Stimulated activated CD8-positive, alpha-beta memory T cell treated with anti-CD3 and anti-CD28 coated beads, Interleukin-15, amount 100 ng/mL, for 4 hours (primary cell): ENCODE data around the gene RAP1GAP2.
"Not testable (repeated sequence)": the region's sequence is repeated elsewhere in the genome, so short reads cannot be mapped to it uniquely, and the experiment has no call there.

Source experiments
- DNase-seq, 2 donors: peaks; one replicate each; pipeline ENCODE4 v3.0.0-alpha.2; 2020; ENCODE audit warnings: low read depth in 2 of 2

RAP1GAP2 gene

DNA sequence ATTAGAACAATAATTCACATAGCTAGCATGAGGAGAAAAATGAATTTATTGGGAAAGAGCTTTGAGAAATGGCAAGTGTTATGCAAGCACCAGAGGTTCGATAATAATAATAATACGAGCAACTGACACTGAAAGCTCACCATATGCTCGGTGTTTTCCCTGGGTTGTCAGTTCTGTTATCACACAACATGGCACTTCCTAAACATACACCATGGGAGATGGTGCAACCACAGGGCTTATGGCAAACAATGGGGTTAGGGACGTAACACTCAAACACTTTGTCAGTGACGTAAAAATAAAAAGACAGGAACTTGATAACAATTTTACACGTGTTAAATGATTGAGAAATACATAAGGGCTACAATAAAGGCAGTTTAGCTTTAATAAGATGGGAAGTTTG is 243.5 kb downstream of the RAP1GAP2 start:
- no peak for DNase-seq

DNA sequence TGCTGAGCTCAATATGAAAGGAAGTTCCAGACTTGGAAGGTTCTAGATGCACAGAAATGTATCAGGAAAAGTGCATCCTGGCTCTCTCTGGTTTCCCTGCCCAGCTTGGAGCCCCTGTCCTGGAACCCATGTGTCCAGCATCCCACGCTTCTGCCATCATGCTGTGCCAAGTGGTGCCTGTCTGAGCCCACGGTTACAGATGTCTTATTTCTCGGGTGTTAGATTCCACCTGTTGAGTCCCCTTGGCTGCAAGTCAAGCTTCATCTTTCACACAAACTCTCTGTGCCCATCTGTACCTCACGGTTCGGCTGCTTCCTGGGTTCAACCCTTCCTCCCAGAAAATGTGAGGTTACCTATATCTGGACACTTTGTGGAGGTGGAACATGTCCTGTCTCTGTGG is 244.6 kb downstream of the RAP1GAP2 start:
- no peak for DNase-seq

DNA sequence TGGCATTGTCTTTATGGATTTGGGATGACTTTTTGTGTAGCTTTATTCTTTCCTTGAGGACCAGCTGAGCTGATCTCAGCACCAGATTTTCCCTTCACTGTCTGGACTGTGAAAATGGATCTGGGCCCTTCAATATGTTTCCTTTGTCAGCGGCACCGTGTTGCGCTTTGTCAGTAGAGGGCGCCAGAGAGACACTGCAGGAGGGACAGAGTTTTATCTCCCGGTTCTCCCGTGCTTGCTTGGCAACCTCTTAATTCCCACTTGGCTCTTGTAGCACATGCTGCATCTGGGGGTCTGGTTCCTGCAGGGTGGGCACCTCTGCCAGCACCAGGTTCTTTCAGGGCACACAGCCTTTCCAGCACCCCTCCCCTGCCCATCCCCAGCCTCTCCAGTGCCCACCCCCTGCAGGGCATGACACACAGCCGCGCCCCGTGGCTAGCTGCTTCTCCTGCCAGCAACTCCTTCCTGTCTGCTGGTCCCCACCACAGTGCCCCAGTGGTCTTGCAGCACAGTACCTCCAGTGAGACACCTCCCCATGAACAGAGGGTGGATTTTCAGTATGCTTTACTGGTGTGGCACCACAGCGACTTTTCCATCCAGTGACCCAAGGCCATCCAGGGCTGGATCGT is 247.6 kb downstream of the RAP1GAP2 start:
- no peak for DNase-seq

DNA sequence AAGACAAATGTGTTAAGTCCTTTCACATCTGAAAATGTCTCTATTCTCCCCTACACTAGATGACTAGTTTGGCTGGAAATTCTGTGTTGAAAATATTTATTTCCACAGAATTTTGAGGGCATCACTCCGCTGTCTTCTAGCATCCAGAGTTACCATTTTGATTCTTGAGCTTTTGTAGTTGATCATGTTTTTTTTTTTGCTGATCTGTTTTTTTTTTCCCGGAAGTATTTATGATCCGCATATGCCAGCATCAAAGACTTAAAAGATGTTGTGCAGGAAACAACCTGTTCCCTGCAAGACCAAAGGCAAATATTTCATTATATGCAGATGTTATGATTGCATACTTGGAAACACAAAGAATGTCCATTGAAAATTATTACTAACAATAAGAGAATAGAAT is 250.5 kb downstream of the RAP1GAP2 start:
- no peak for DNase-seq

DNA sequence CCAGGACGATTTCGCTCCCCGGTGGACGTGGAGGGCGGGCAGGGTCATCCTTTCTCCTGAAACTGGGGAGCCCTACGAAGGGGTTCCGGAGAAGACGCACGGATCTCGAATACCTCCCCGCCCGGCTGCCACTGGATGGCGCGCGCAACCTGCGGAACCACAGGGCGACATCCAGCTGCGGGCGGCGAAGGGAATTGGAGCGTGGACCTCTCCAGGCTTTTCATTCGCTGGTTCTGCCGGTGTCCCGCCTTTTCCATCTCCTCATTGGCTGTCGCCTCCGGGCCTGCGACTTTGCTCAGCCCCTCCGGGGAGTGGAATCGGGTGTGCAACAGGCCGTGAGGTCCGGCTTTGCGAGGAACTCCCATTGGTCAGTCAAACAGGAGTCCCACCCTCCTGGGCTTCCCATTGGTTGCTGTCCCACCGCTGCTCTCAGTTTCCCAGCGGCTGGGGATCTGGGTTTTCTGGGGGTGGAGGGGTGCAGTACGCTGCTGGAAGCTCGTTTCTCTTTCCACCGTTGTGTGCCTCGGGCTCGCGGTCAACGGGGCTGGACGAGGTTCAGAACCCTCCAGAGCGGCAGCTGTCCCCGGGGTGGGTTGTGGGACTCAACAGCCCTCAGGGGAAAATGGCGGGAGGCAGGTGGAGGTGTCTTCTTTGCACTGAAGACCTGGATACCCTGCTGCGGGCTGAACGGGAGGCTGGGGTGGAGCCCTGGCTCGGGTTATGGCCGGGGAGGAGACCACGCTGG is 252.7 kb downstream of the RAP1GAP2 start:
- peak; percentile 81 to 85 for DNase-seq

DNA sequence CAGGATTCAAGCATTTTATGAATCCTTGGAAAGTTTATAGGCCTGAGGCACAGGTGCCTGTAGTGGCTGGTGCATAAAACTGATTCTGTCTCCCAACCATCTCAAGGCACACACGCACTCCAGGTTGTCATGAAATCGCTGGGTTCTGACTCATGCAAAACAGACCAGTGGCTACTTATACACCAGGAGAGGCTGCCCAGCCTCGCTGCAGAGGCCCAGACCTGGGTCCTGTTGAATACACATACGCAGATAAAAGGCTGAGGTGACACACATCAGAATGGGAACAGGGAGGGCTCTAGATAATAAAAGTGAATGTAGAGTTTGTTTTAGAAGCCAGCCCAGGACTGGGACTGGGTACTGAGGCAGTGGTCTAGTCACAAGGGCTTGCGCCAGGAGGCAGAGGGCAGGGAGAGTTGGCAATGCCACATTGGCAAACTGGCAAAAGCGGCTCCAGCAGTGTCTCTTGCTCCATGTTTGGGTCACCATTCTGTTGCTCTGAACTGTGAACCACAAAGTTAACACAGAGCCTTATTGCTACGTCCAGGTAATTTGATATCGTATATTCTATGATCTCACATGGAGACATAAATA is 253.6 kb downstream of the RAP1GAP2 start:
- no peak for DNase-seq

DNA sequence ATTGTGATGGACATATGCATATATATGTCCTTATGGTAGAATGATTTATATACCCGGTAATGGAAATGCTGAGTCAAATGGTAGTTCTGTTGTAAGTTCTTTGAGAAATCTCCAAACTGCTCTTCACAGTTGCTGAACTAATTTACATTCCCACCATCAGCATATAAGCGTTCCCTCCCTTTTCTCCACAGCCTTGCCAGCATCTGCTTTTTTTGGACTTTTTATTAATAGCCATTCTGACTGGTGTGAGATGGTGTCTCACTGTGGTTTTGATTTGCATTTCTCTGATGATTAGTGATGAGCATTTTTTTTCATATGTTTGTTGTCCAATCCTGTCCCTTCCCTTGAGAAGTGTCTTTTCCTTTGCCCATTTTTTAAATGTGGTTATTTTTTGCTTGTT is 258.6 kb downstream of the RAP1GAP2 start:
- not testable (repeated sequence) for DNase-seq

DNA sequence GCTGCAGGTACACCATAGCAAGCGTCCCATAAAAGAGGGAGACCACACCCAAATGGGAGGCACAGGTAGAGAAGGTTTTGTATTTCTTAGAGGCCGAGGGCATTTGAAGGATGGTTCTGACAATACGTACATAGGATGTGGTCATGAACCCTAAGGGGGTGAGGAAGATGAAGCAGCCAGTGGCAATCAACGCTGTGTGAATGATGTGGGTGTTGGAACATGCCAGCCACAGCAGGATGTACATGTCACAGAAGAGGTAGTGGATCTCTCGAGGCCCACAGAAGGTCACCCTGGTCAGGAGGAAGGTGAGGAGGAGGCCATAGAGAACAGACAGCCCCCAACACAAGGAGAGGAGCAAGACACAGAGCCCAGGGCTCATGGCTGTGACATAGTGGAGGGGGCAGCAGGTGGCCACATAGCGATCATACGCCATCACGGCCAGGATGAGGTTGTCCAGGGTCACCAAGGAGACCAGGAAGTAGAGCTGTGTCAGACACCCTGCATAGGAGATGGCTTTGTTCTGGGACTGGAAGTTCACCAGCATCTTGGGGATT is 266.7 kb downstream of the RAP1GAP2 start:
- DNase-seq, result not testable (repeated sequence)

DNA sequence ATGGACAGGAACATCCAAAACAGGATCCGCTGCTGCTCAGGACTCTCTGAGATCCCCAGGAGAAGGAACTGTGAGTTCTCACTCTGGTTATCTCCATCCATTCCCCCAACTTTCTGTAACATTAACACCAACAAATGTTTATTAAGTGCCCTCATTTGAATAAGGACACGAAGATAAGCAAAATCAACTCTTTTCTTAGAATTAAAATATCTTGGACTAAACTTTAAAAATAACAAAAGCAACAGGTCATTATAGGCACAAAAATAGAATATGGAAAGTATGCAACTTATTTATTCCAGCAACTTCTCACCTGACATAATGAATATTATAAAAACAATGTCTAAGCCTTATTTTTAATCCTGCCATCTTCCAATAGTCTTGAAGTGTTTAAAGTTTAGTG is 267.3 kb downstream of the RAP1GAP2 start, which contains the start of gene OR1D5:
TSS of gene OR1D5 (minus strand) at position 101 of the 400 bp plus-strand sequence. CDS start at position 101, 0 bp downstream.
- not testable (repeated sequence) for DNase-seq

DNA sequence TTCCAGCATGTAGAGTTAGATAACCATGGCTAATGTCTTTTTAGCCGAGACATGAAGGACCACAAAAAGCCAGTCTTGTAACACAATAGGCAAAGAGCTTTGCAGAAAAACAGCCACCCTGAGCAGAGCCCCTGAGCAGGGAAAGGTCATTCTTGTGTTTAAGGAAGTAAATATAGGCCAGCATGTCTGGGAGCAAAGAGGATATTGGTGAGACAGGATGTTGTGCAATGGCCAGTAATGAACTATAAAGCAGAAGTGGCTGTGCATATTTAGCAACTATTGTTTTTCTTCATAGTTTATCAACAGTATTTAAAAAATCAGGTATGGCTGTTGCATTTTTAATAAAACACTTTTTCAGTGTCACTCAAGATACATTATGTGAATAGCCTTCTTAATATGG is 269.0 kb downstream of the RAP1GAP2 start:
- DNase-seq, result not testable (repeated sequence)

DNA sequence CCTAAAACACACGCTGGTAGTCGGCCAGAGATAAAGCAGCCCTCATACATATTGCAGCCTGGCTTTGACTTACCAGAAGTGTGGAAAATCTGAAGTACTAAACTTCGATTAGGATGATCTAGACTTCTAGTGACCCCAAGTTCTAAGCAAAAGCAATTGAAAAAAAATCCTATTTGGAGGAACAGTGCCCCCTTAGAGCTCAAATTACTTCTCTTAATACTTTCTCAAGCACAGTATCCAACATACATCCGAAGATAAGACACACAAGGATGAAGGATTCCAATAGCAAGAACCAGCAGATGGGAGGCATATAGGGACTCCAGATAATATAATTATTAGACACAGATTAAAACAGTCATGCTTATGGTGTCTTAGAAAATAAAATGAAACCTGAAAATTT is 277.6 kb downstream of the RAP1GAP2 start:
- DNase-seq, result not testable (repeated sequence)
